HCT116 (cell line): Measurements from ENCODE around the gene CCDC74A.
"Not testable (repeated sequence)": the region's sequence is repeated elsewhere in the genome, so short reads cannot be mapped to it uniquely, and the experiment has no call there.

Experiments
- CEBPB ChIP-seq: IDR thresholded peaks from 2 replicates; pipeline ENCODE4 v1.6.1; 2012; ENCODE audit warnings: low read depth
- EGR1 ChIP-seq: IDR thresholded peaks from 2 replicates; pipeline ENCODE4 v1.6.1; 2012; ENCODE audit warnings: low read depth
- EZH2 ChIP-seq: fragments of 200-600 bp; sonication (generic); IDR thresholded peaks from 2 replicates; pipeline ENCODE4 v1.6.1; 2017; ENCODE audit warnings: antibody characterized with exemption, mixed run types
- POLR2A ChIP-seq: IDR thresholded peaks from 2 replicates; pipeline ENCODE4 v1.7.0; 2011; ENCODE audit warnings: borderline replicate concordance; ENCODE audit not compliant: insufficient read depth, insufficient read length; ENCODE audit errors: extremely low read depth
- POLR2AphosphoS5 ChIP-seq: IDR thresholded peaks from 2 replicates; pipeline ENCODE4 v1.6.1; 2011; ENCODE audit warnings: mild to moderate bottlenecking, low read depth, low read length, moderate library complexity
- SP1 ChIP-seq: IDR thresholded peaks from 2 replicates; pipeline ENCODE4 v1.6.1; 2012; ENCODE audit warnings: low read depth
- TCF7L2 ChIP-seq: IDR thresholded peaks from 2 replicates; pipeline ENCODE4 v1.7.0; 2011; ENCODE audit warnings: borderline replicate concordance, inconsistent platforms; ENCODE audit not compliant: insufficient read depth, insufficient read length; ENCODE audit errors: extremely low read depth
- YY1 ChIP-seq: IDR thresholded peaks from 2 replicates; pipeline ENCODE4 v1.6.1; 2011; ENCODE audit warnings: low read length, low read depth, moderate library complexity, mild to moderate bottlenecking; ENCODE audit not compliant: insufficient replicate concordance; ENCODE audit errors: extremely low read depth
- TF ChIP-seq, protein P1 (sequence below), 3 experiments: fragments of 200-600 bp in 1 of 3; sonication (generic) in 1 of 3; IDR thresholded peaks in 2 of 3; conservative IDR thresholded peaks in 1 of 3; 2 replicates each; pipeline ENCODE4 v1.5.1; 2012 to 2017; ENCODE audit warnings: low read depth in 2 of 3, low read length in 2 of 3, antibody characterized with exemption in 1 of 3, borderline replicate concordance in 1 of 3, control low read depth in 1 of 3, mild to moderate bottlenecking in 1 of 3, mixed read lengths in 1 of 3, mixed run types in 1 of 3, moderate library complexity in 1 of 3; ENCODE audit not compliant: insufficient read depth in 1 of 3

GRCh38 chr2:131511291-131511968, 16.3 kb upstream of the CCDC74A start:
- TF ChIP-seq, protein P1, sequence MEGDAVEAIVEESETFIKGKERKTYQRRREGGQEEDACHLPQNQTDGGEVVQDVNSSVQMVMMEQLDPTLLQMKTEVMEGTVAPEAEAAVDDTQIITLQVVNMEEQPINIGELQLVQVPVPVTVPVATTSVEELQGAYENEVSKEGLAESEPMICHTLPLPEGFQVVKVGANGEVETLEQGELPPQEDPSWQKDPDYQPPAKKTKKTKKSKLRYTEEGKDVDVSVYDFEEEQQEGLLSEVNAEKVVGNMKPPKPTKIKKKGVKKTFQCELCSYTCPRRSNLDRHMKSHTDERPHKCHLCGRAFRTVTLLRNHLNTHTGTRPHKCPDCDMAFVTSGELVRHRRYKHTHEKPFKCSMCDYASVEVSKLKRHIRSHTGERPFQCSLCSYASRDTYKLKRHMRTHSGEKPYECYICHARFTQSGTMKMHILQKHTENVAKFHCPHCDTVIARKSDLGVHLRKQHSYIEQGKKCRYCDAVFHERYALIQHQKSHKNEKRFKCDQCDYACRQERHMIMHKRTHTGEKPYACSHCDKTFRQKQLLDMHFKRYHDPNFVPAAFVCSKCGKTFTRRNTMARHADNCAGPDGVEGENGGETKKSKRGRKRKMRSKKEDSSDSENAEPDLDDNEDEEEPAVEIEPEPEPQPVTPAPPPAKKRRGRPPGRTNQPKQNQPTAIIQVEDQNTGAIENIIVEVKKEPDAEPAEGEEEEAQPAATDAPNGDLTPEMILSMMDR (IDR thresholded peaks at IDR 0.05 in 2 of 3, conservative IDR thresholded peaks at IDR 0.05 in 1 of 3; ENCODE audit: borderline replicate concordance in 1 of 3, insufficient read depth in 1 of 3, low read depth in 2 of 3, low read length in 2 of 3): not testable (repeated sequence)
- TF ChIP-seq POLR2AphosphoS5, TCF7L2, CEBPB, YY1, EGR1, EZH2, POLR2A, SP1: not testable (repeated sequence)
